ENCODE data around the gene LPAR1.

LPAR1 gene

GRCh38 chr9:110995420-110996340 lies 42.6 kb downstream of the LPAR1 start:
- H3K27me3 ChIP-seq = no peaks in the 10 kb centered on the region
- H3K9me3 ChIP-seq = no peaks in the 10 kb centered on the region
- no peak overlapping the region for H3K4me3 ChIP-seq (ENCODE audit: low read depth, low read length)
- no peaks in the 10 kb centered on the region for H3K36me3 ChIP-seq
- DNase-seq = no peak
- no peak for TF ChIP-seq CTCF (IDR thresholded peaks at IDR 0.05; ENCODE audit: low read depth, low read length)
- 0 out of 2 replicates have a peak, but pooled peaks cover 4% of the 10 kb centered on the region for H3K4me1 ChIP-seq

GRCh38 chr9:110994771-110995241 lies 43.5 kb downstream of the LPAR1 start:
- Histone ChIP-seq H3K4me3 (ENCODE audit: low read depth, low read length) (no peak overlapping the region), H3K9me3 (no peaks in the 10 kb centered on the region), H3K36me3 (no peaks in the 10 kb centered on the region), H3K27me3 (no peaks in the 10 kb centered on the region), H3K4me1 (0 out of 2 replicates have a peak, but pooled peaks cover 4% of the 10 kb centered on the region)
- TF ChIP-seq CTCF (IDR thresholded peaks at IDR 0.05; ENCODE audit: low read depth, low read length) = no peak
- DNase-seq = no peak

- no peaks in the 10 kb centered on the region for H3K9me3 ChIP-seq
- no peak for TF ChIP-seq CTCF (IDR thresholded peaks at IDR 0.05; ENCODE audit: low read depth, low read length)
Measured at GRCh38 chr9:110990481-110990880, 47.8 kb downstream of the LPAR1 start.

GRCh38 chr9:110986529-110986928 lies 51.7 kb downstream of the LPAR1 start:
- DNase-seq = no peak
- Histone ChIP-seq H3K4me3 (ENCODE audit: low read depth, low read length) (no peak overlapping the region), H3K36me3 (no peaks in the 10 kb centered on the region), H3K9me3 (no peaks in the 10 kb centered on the region), H3K4me1 (no peaks in the 10 kb centered on the region), H3K27me3 (no peaks in the 10 kb centered on the region)
- no peak for TF ChIP-seq CTCF (IDR thresholded peaks at IDR 0.05; ENCODE audit: low read depth, low read length)

More at GRCh38 chr9:110990481-110990880, 47.8 kb downstream of the LPAR1 start:
- no peak for DNase-seq
- Histone ChIP-seq H3K4me1 (0 out of 2 replicates have a peak, but pooled peaks cover 4% of the 10 kb centered on the region), H3K27me3 (no peaks in the 10 kb centered on the region), H3K4me3 (ENCODE audit: low read depth, low read length) (no peak overlapping the region), H3K36me3 (no peaks in the 10 kb centered on the region)

GRCh38 chr9:110984890-110985437 lies 53.3 kb downstream of the LPAR1 start:
- H3K4me1 ChIP-seq = no peaks in the 10 kb centered on the region
- no peak for DNase-seq
- no peaks in the 10 kb centered on the region for H3K27me3 ChIP-seq
- TF ChIP-seq CTCF (IDR thresholded peaks at IDR 0.05; ENCODE audit: low read depth, low read length) = no peak
- H3K9me3 ChIP-seq = no peaks in the 10 kb centered on the region
- no peaks in the 10 kb centered on the region for H3K36me3 ChIP-seq
- H3K4me3 ChIP-seq (ENCODE audit: low read depth, low read length) = no peak overlapping the region

- no peak overlapping the region for H3K4me3 ChIP-seq (ENCODE audit: low read depth, low read length)
- H3K36me3 ChIP-seq = no peaks in the 10 kb centered on the region
- H3K9me3 ChIP-seq = no peaks in the 10 kb centered on the region
- TF ChIP-seq CTCF (IDR thresholded peaks at IDR 0.05; ENCODE audit: low read depth, low read length) = no peak
- no peaks in the 10 kb centered on the region for H3K27me3 ChIP-seq
- DNase-seq = no peak
- H3K4me1 ChIP-seq = peaks cover 8% of the 10 kb centered on the region
Measured at GRCh38 chr9:110980261-110980660, 58.0 kb downstream of the LPAR1 start.

All from BE2C (cell line).